IgD-negative memory B cell (primary cell): ENCODE data around the gene ZNF438. TPM values are rescaled to one million over a fixed set of nuclear protein-coding genes. Genes with fewer than 3 reads are reported as not detected.
A peak's percentile ranks its signal among the peaks of the same experiment; 100 is the strongest.
"Not testable (repeated sequence)": the region's sequence is repeated elsewhere in the genome, so short reads cannot be mapped to it uniquely, and the experiment has no call there.

Experiments used
- H3K27ac Mint-ChIP-seq, 3 donors: one replicate each; pipeline ENCODE4 v1.8.0; 2020 to 2022; ENCODE audit warnings: mild to moderate bottlenecking in 3 of 3, mixed read lengths in 3 of 3, moderate library complexity in 1 of 3
- H3K27me3 Mint-ChIP-seq: one replicate; pipeline ENCODE4 v1.8.0; 2021; ENCODE audit warnings: mixed read lengths
- H3K36me3 Mint-ChIP-seq: one replicate; pipeline ENCODE4 v1.8.0; 2020; ENCODE audit warnings: mild to moderate bottlenecking, mixed read lengths
- H3K4me1 Mint-ChIP-seq, 3 donors: one replicate each; pipeline ENCODE4 v1.8.0; 2020 to 2022; ENCODE audit warnings: mixed read lengths in 3 of 3, mild to moderate bottlenecking in 1 of 3
- H3K4me3 Mint-ChIP-seq, 4 donors: one replicate each; pipeline ENCODE4 v1.8.0; 2020 to 2022; ENCODE audit warnings: mild to moderate bottlenecking in 4 of 4, mixed read lengths in 4 of 4, moderate library complexity in 3 of 4
- H3K9me3 Mint-ChIP-seq, 3 donors: one replicate each; pipeline ENCODE4 v1.8.0; 2020 to 2021; ENCODE audit warnings: mixed read lengths in 3 of 3, mild to moderate bottlenecking in 1 of 3
- polyA plus RNA-seq: library from polyadenylated mRNA; unstranded; fragments of 300-500 nt; fragmentation: Illumina TruSeq; gene quantifications from one replicate; pipeline ENCODE4 v1.2.3, GENCODE V29; 2021

Gene ZNF438
- polyA plus RNA-seq, 1 donor from 2014 or later, result 4.0 TPM

DNA sequence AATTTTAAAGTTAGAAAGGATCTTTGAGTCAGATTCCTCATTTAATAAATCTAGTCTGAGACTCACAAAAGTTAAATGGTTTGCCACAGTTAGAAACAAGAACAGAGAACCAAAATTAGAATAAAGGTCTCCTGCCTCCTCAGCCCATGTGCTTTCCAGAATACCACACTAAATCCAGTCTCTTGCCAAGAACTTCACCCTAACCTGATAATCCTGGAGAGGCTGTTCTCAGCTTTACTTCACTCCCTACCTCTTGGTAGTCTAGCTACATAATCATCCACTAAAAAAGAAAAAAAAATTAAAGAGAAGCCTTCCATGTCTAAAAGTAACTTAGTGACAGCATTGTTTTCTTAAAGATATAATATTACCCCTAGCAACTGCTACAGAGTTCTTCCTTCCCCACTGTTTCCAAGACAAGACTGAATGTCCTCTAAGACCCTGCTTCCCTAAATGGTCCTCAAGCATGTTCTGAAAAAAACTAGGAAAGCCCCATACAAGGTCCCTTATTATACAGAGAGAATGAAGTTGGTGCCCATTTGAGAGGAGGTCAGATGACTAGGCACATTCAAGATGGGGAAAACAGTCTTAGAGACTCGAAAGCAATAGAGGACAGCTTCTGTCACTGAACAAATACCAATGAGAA lies 56.8 kb downstream of the ZNF438 start:
- H3K4me3 Mint-ChIP-seq, result peak overlapping the region in 1 of 4 donors; percentile 2
- no peaks in the 10 kb centered on the region for H3K27me3 Mint-ChIP-seq
- H3K4me1 Mint-ChIP-seq, result no peaks in the 10 kb centered on the region
- H3K9me3 Mint-ChIP-seq, result peaks cover 2 to 8% (median 3%) of the 10 kb centered on the region in 3 donors
- no peak overlapping the region for H3K27ac Mint-ChIP-seq
- H3K36me3 Mint-ChIP-seq, result peaks cover 7% of the 10 kb centered on the region

DNA sequence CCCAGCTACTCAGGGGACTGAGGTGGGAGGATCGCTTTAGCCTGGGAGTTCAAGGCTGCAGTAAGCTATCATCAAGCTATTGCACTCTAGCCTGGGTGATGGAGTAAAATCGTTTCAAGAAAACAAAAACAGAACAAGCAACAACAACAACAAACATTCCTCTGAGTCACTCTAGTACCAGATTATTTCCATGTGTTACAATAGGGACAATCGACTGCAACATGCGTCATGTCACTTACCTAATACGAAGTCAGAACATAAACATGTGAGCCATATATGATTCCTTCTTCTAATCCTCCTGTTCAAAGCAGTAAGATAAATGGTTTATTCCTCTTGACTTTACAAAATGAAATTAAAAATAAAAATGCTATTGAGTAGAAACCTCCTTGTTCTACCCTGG lies 57.3 kb downstream of the ZNF438 start:
- Mint-ChIP-seq H3K4me3 (no peak overlapping the region), H3K36me3 (peaks cover 7% of the 10 kb centered on the region), H3K27ac (no peak overlapping the region)

DNA sequence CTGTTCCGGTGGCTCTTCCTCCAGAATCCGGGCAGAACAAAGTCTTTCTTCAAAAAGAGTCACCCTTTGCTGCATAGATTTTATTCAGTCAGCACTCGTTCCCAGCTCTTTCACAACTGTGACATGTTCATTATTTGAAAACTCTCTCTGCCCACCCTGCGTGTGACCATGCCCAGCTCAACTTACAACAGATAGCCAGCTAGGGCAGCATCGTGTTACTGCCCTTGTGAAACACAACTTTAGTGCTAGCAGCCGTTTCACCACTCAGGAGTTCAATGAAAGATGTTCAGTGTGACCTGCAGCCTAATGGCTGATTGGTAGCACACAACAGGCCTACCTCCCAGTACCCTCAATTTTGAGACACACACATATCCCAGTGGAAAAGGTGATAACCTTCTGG lies 57.9 kb downstream of the ZNF438 start:
- peaks cover under 1% of the 10 kb centered on the region for H3K27me3 Mint-ChIP-seq
- no peaks in the 10 kb centered on the region for H3K9me3 Mint-ChIP-seq
- no peak overlapping the region for H3K4me3 Mint-ChIP-seq
- H3K27ac Mint-ChIP-seq, result no peak overlapping the region
- no peaks in the 10 kb centered on the region for H3K4me1 Mint-ChIP-seq
- peaks cover 7% of the 10 kb centered on the region for H3K36me3 Mint-ChIP-seq

More for the DNA sequence above, 57.3 kb downstream of the ZNF438 start:
- Mint-ChIP-seq H3K27me3 (no peaks in the 10 kb centered on the region), H3K9me3 (peaks cover 0 to 4% (median 2%) of the 10 kb centered on the region in 3 donors), H3K4me1 (no peaks in the 10 kb centered on the region)

DNA sequence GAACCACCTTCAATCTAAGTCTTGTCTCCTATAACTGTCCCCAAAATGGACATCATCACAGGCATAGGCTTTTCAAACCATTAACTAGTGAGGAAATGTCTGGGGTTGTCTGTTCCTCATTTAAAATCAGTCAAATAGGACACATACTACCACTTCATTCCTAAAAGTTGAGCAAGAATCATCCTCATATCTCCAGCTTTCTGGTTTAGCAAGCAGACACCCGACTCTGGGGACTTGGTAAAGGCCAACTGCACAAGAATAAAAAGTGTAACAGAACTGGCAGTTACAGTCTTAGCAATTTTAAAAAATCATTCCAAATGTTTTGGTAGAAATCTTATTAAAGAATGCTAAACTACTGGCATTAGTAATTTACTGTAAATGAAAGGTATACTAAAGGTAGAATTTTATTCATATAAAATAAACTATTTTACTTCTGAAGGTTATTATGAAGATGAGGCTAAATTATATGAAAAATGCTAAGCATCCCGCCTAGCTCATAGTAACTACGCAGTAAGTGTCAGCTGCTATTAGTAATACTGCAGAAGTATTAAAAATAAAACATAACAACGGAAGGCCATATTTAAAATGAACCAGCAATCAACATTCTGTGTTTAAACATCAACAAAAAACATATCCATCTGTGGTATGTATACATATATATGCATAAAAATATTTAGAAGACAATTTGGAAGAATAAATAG lies 60.8 kb downstream of the ZNF438 start:
- Mint-ChIP-seq H3K4me1 (no peaks in the 10 kb centered on the region), H3K27ac (no peak overlapping the region), H3K4me3 (no peak overlapping the region), H3K36me3 (peaks cover 2% of the 10 kb centered on the region), H3K9me3 (no peaks in the 10 kb centered on the region), H3K27me3 (peaks cover 1% of the 10 kb centered on the region)

DNA sequence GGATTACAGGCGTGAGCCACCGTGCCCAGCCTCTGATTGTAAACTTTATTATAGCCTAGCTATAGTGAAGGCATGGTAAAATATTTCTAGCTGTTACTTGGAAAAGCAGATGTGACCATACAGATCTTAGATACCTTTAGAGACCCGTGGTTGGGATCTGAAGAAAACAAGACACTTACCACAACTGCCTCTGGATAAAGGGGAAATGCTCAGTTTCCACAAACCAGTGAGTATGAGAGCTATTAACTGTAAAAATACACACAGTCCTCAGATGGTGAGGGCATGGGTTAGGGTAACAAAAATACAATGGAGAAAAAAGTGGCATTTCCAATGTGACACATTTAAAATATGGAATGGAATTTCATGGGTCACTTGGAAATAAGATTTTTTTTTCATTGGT lies 63.0 kb downstream of the ZNF438 start:
- H3K4me3 Mint-ChIP-seq, result no peak overlapping the region
- H3K36me3 Mint-ChIP-seq, result no peaks in the 10 kb centered on the region
- H3K27ac Mint-ChIP-seq, result no peak overlapping the region
- H3K27me3 Mint-ChIP-seq, result peaks cover 1% of the 10 kb centered on the region
- H3K9me3 Mint-ChIP-seq, result no peaks in the 10 kb centered on the region
- H3K4me1 Mint-ChIP-seq, result peaks cover 0 to 6% (median 0%) of the 10 kb centered on the region in 3 donors

DNA sequence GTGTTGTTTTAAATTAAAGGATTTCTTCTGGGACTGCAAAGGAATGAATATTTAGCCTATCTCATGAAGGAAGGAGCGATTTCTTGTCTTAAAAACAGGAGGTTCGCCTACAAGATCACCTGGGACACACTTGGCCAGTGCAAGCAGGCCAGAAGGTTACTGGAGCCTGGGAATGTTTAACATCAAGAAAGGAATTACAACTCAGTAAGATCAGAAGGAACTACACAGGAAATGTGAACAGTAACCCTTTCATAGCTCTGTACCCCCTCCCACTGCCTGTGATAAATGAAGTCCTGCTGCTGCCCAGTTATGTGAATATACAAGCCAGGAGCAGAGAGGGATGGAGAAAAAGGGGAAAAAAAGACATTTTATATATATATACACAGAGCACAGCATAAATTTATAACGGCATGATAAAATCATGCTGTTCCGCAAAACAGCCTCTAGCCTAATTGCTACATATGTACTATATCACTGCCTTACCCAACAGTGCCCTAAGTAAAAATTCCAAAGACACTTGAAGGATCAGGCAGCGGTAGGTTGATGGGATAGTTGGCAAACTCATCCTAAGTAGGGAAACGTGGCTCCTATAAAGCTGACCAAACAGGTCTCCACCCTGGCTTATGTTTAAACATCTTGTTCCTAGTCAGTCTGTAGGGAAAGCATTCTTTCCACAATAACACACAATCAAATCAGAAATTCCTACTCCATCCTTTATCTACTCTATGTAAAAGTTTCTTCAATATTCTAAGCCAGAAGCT lies 63.8 kb downstream of the ZNF438 start:
- H3K9me3 Mint-ChIP-seq, result no peaks in the 10 kb centered on the region
- H3K4me3 Mint-ChIP-seq, result peak overlapping the region in 1 of 4 donors; percentile 32
- H3K27me3 Mint-ChIP-seq, result peaks cover 1% of the 10 kb centered on the region
- no peak overlapping the region for H3K27ac Mint-ChIP-seq
- H3K4me1 Mint-ChIP-seq, result peaks cover 0 to 6% (median 0%) of the 10 kb centered on the region in 3 donors
- H3K36me3 Mint-ChIP-seq, result no peaks in the 10 kb centered on the region

DNA sequence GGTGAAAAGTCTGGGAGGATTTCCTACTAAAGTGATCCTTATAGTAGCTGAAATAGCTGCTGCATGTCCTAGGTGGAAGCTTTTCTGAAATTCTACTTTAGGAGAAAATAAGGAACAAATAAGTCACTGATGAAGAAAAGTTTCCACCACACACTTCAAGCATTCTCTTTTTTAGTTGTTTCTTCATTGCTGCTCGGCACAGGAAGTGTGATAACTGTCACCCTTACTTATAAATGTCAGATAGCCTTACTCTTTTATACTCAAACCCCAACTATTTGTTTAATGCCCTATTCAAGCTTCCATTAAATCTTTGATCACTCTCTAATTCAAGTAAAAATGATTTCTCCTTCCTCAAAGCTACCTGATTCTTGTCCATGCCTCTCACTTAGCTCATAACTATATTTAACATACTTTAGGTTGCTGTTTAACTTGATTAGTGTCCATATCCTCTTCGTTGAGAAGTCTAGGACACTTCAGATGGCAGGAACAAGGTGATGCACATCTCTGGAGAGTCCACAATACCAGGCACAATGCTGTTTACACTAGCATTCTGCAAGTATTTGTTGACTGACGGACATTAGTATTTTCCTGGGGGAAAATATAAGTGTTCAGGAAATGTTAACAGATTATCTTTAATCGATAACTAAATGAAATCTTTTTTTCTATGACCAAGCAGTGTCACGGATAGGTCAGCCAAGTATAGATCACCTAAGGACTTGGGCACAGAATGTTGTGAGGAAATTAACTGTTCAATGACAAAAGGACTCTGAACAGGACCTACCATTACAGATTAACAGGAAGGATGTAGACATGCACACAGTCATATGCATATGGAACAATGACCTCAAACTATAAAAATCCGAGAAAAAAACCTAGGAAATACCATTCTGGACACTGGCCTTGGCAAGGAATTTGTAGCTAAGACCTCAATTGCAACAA lies 67.4 kb downstream of the ZNF438 start:
- peaks cover 1% of the 10 kb centered on the region for H3K27me3 Mint-ChIP-seq
- no peak overlapping the region for H3K27ac Mint-ChIP-seq
- no peak overlapping the region for H3K4me3 Mint-ChIP-seq
- no peaks in the 10 kb centered on the region for H3K36me3 Mint-ChIP-seq
- H3K9me3 Mint-ChIP-seq, result no peaks in the 10 kb centered on the region
- peaks cover 0 to 6% (median 3%) of the 10 kb centered on the region in 3 donors for H3K4me1 Mint-ChIP-seq

DNA sequence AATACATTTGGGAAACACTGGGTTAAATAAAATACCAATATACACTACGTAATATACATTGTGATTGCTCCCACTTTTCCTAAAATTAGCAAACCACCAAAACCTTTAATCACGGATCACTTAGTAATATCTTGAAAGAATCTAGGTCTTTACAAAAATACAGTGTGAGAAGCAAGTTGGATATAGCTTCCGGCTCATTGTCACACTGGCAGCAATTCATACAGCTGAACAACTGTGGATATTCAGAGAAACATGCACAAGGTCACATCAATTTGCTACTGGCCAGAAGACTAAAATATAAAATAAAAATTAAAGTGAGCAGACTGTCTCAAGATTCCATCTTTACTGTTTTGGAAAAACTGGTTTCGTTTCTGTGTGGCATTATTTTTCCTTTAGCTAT lies 69.1 kb downstream of the ZNF438 start:
- H3K4me3 Mint-ChIP-seq, result no peak overlapping the region
- H3K4me1 Mint-ChIP-seq, result peaks cover 0 to 6% (median 3%) of the 10 kb centered on the region in 3 donors

DNA sequence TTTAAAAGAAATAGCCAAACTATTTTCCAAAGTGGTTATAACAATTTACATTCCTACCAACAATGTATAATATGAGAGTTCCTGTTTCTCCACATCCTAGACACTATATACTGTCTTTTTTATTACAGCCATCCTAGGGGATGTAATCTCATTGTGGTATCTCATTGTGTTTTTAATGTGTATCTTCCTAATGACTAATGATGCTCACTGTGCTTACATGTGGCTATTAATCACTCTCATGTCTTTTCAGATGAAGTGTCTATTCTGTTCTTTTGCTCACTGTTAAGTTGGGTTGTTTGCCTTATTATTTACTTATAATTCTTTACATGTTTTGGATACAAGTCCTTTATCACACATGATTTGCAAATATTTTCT lies 71.8 kb downstream of the ZNF438 start:
- no peak overlapping the region for H3K27ac Mint-ChIP-seq

More for the DNA sequence above, 69.1 kb downstream of the ZNF438 start:
- no peak overlapping the region for H3K27ac Mint-ChIP-seq
- no peaks in the 10 kb centered on the region for H3K36me3 Mint-ChIP-seq
- H3K9me3 Mint-ChIP-seq, result peaks cover 0 to 4% (median 0%) of the 10 kb centered on the region in 3 donors
- no peaks in the 10 kb centered on the region for H3K27me3 Mint-ChIP-seq

DNA sequence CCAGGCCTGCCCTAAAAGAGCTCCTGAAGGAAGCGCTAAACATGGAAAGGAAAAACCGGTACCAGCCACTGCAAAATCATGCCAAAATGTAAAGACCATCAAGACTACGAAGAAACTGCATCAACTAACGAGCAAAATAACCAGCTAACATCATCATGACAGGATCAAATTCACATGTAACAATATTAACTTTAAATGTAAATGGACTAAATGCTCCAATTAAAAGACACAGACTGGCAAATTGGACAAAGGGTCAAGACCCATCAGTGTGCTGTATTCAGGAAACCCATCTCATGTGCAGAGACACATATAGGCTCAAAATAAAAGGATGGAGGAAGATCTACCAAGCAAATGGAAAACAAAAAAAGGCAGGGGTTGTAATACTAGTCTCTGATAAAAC lies 82.4 kb downstream of the ZNF438 start:
- H3K36me3 Mint-ChIP-seq, H3K9me3 Mint-ChIP-seq, H3K27me3 Mint-ChIP-seq, H3K4me1 Mint-ChIP-seq, H3K4me3 Mint-ChIP-seq, H3K27ac Mint-ChIP-seq: not testable (repeated sequence)

More for the DNA sequence above, 71.8 kb downstream of the ZNF438 start:
- no peaks in the 10 kb centered on the region for H3K36me3 Mint-ChIP-seq
- peak overlapping the region in 1 of 4 donors; percentile 54 for H3K4me3 Mint-ChIP-seq
- peaks cover 2 to 6% (median 3%) of the 10 kb centered on the region in 3 donors for H3K4me1 Mint-ChIP-seq
- no peaks in the 10 kb centered on the region for H3K27me3 Mint-ChIP-seq
- peaks cover 3 to 5% (median 4%) of the 10 kb centered on the region in 3 donors for H3K9me3 Mint-ChIP-seq

DNA sequence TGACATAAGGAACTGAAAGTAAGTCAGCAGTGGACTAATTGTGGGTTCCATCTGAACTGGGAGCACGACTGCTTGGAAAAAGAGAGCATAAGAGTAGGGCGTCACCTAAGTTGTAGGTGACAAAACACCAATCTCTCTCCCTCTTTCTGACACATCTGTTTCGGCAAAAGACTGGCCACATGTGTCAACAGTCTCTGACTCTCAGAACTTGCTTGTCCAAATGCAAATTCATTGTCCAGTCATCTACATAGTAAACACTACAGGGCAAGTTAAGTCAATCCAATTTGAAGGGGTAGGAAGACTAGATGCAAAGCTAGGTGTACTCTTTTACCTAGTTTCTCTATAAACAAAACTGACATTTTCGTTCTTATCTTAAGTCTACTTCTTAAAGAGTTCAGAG lies 87.7 kb downstream of the ZNF438 start:
- peaks cover 0 to 2% (median under 1%) of the 10 kb centered on the region in 3 donors for H3K9me3 Mint-ChIP-seq
- no peak overlapping the region for H3K27ac Mint-ChIP-seq
- no peaks in the 10 kb centered on the region for H3K27me3 Mint-ChIP-seq
- peaks cover 0 to 8% (median 2%) of the 10 kb centered on the region in 3 donors for H3K4me1 Mint-ChIP-seq
- H3K36me3 Mint-ChIP-seq, result peaks cover 8% of the 10 kb centered on the region
- H3K4me3 Mint-ChIP-seq, result no peak overlapping the region

DNA sequence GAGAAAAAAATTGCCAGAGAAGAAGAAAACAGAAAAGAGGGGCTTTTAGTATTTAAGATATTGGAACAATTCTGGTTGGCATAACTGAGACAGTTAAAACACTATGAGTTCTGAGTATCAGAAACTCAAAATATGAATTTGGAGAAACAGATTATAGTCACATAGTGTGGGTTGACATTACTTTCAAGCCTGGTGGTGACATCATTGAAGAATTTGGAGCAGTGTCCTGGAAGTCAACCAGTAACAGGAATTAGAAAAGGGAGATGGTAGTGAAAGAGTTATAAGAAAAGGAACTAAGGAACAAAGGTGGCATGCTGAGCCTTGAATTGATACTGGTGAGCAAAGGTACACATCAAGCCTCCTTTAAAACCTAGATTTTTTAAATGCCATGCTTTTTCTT lies 88.2 kb downstream of the ZNF438 start:
- Mint-ChIP-seq H3K9me3 (peaks cover 0 to 2% (median 0%) of the 10 kb centered on the region in 3 donors), H3K27me3 (no peaks in the 10 kb centered on the region), H3K4me3 (no peak overlapping the region), H3K27ac (no peak overlapping the region), H3K4me1 (peaks cover 0 to 8% (median 2%) of the 10 kb centered on the region in 3 donors), H3K36me3 (peaks cover 8% of the 10 kb centered on the region)

DNA sequence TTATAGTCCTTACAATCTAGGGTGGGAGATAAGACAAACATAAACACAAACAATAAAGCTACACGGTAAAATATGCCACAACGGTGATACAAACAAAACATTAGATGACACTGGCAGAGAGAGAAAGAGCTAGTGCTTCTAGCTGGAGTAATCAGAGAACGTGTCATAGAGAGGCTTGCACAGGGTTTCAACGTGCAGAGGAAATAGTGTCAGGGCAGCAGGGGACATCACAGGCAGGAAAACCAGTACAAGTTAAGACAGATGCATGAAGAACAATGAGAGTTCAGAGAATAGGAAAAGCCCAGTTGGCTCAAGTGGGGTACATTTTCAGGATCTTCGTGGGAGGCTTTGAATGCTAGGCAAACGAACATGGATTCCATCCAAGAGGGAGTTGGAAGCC lies 91.4 kb downstream of the ZNF438 start:
- Mint-ChIP-seq H3K27me3 (no peaks in the 10 kb centered on the region), H3K4me3 (no peak overlapping the region), H3K27ac (no peak overlapping the region), H3K36me3 (peaks cover 11% of the 10 kb centered on the region), H3K9me3 (peaks cover 0 to 4% (median 0%) of the 10 kb centered on the region in 3 donors), H3K4me1 (peaks cover 0 to 8% (median 2%) of the 10 kb centered on the region in 3 donors)

DNA sequence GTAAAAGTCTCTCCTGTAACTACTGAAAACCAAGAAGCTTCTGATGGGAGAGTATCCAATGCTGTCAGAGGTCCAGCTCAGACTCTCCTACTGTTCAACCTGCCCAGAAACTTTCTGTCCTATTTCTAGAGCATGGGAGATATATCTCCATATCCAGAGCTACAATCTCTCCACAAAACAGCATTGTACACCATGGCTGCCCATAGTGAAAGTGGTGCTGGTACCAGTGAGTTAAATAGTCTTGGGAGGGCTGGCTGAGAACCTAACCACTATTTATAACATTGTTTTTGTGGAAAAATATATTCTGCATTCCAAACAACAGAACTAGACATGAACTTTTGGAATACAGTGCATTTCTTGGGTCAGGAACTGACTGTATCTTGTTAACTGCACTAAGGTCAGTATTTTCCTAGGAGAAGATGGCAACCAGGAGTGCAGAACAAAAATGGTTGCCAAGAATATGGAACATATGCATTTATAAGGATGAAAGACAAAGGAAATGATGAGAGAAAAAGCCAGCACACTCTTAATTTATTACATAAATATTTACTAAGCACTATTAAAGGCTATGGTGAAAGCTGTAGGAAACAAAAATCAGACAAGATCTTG lies 91.9 kb downstream of the ZNF438 start:
- H3K9me3 Mint-ChIP-seq, result peaks cover 0 to 4% (median 0%) of the 10 kb centered on the region in 3 donors

More for the DNA sequence above, 91.9 kb downstream of the ZNF438 start:
- no peaks in the 10 kb centered on the region for H3K27me3 Mint-ChIP-seq
- H3K4me1 Mint-ChIP-seq, result peaks cover 0 to 8% (median 2%) of the 10 kb centered on the region in 3 donors
- no peak overlapping the region for H3K27ac Mint-ChIP-seq
- peaks cover 13% of the 10 kb centered on the region for H3K36me3 Mint-ChIP-seq
- no peak overlapping the region for H3K4me3 Mint-ChIP-seq
